Gastrocnemius medialis (tissue), 4 donors: Measurements from ENCODE around the gene CALM1.

Source experiments
- POLR2A ChIP-seq, 2 donors: fragments of 450-650 bp; IDR thresholded peaks; one replicate each; pipeline ENCODE4 v1.6.1; 2017; ENCODE audit warnings: antibody characterized with exemption in 2 of 2, mild to moderate bottlenecking in 2 of 2, moderate library complexity in 2 of 2
- TF ChIP-seq, protein P1 (sequence below), 5 experiments: fragments of 450-650 bp in 3 of 5; fragments of 200-600 bp in 2 of 5; sonication (generic) in 2 of 5; IDR thresholded peaks in 4 of 5; conservative IDR thresholded peaks in 1 of 5; 1 replicate in 4 of 5; 2 replicates in 1 of 5; pipeline ENCODE4 v1.5.1; 2016 to 2019; ENCODE audit warnings: antibody characterized with exemption in 5 of 5, mild to moderate bottlenecking in 3 of 5, moderate library complexity in 3 of 5

GRCh38 chr14:90400904-90401561, 4.2 kb downstream of the CALM1 start:
- no peak for TF ChIP-seq POLR2A (IDR thresholded peaks at IDR 0.05)
- TF ChIP-seq, protein P1, sequence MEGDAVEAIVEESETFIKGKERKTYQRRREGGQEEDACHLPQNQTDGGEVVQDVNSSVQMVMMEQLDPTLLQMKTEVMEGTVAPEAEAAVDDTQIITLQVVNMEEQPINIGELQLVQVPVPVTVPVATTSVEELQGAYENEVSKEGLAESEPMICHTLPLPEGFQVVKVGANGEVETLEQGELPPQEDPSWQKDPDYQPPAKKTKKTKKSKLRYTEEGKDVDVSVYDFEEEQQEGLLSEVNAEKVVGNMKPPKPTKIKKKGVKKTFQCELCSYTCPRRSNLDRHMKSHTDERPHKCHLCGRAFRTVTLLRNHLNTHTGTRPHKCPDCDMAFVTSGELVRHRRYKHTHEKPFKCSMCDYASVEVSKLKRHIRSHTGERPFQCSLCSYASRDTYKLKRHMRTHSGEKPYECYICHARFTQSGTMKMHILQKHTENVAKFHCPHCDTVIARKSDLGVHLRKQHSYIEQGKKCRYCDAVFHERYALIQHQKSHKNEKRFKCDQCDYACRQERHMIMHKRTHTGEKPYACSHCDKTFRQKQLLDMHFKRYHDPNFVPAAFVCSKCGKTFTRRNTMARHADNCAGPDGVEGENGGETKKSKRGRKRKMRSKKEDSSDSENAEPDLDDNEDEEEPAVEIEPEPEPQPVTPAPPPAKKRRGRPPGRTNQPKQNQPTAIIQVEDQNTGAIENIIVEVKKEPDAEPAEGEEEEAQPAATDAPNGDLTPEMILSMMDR (IDR thresholded peaks at IDR 0.05 in 4 of 5, conservative IDR thresholded peaks at IDR 0.05 in 1 of 5), result no peak
